LNCaP clone FGC (cell line): Measurements from ENCODE around the gene RPP14.
"Not testable (repeated sequence)": the region's sequence is repeated elsewhere in the genome, so short reads cannot be mapped to it uniquely, and the experiment has no call there.

Source experiments
- DNase-seq: peaks from one replicate; pipeline ENCODE4 v3.0.0-alpha.2; 2011; ENCODE audit warnings: low read depth
- H3K4me3 ChIP-seq: 2 replicates; pipeline ENCODE4 v1.5.1; 2011; ENCODE audit warnings: mild to moderate bottlenecking, low read depth, low read length, control low read depth
- TF ChIP-seq, protein P1 (sequence below): IDR thresholded peaks from 2 replicates; pipeline ENCODE4 v1.5.1; 2012; ENCODE audit warnings: mild to moderate bottlenecking; ENCODE audit not compliant: control insufficient read depth, insufficient read depth; ENCODE audit errors: extremely low read depth

The RPP14 gene

DNA sequence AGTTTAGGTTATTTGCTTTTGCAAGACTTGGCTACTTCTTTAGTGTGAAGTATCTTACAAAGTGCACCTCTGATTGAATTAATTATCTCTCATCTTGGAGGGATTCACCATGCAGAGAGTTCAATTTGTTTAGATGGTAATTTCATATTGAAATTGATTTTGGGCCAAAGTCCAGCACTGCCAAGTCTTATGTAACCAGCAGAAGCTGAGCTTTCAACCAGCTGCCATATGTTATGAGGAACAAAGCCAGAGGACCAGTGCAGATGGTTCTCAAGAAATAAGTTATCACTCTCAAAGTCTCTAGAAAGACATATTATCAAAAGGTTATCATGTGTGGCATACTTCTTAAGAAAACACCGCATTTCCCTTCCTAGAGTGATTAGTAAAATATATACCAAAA, 39.5 kb upstream of the RPP14 start:
- DNase-seq = peak; percentile 60
- TF ChIP-seq, protein P1, sequence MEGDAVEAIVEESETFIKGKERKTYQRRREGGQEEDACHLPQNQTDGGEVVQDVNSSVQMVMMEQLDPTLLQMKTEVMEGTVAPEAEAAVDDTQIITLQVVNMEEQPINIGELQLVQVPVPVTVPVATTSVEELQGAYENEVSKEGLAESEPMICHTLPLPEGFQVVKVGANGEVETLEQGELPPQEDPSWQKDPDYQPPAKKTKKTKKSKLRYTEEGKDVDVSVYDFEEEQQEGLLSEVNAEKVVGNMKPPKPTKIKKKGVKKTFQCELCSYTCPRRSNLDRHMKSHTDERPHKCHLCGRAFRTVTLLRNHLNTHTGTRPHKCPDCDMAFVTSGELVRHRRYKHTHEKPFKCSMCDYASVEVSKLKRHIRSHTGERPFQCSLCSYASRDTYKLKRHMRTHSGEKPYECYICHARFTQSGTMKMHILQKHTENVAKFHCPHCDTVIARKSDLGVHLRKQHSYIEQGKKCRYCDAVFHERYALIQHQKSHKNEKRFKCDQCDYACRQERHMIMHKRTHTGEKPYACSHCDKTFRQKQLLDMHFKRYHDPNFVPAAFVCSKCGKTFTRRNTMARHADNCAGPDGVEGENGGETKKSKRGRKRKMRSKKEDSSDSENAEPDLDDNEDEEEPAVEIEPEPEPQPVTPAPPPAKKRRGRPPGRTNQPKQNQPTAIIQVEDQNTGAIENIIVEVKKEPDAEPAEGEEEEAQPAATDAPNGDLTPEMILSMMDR = no peak
- no peak overlapping the region for H3K4me3 ChIP-seq

DNA sequence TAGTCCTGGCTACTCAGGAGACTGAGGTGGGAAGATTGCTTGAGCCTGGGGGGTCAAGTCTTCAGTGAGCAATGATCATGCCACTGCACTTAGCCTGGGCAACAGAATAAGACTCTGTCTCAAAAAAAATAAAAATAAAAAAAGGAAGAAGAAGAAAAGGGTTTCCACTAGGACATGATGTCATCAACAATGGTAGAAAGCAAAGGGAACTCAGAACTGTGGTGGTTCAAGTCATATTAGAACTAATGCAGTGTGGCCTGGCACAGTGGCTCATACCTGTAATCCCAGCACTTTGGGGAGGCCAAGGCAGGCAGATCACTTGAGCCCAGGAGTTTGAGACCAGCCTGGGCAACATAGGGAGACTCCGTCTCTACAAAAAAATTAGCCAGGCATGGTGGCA, 38.5 kb upstream of the RPP14 start:
- H3K4me3 ChIP-seq, DNase-seq: not testable (repeated sequence)

DNA sequence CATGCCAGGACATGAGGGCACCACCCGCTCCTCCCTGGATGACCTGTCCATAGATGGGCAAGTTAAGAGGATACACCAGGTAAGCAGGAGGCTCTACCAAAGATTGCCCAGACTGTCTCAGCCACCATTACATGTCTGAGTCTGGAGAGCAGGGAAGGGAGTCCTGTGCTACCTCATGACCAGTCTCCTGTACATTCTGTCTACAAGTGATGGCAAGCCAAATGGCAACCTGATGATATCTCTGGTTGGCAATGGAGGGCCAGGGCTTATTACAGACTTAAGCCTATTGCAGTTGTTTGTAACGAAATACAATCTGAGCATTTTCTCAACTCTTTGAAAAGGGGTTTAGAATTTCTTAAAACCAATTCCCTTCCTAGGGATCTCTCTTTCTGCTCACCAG, 36.7 kb upstream of the RPP14 start:
- TF ChIP-seq, protein P1 = no peak
- DNase-seq = no peak
- no peak overlapping the region for H3K4me3 ChIP-seq

DNA sequence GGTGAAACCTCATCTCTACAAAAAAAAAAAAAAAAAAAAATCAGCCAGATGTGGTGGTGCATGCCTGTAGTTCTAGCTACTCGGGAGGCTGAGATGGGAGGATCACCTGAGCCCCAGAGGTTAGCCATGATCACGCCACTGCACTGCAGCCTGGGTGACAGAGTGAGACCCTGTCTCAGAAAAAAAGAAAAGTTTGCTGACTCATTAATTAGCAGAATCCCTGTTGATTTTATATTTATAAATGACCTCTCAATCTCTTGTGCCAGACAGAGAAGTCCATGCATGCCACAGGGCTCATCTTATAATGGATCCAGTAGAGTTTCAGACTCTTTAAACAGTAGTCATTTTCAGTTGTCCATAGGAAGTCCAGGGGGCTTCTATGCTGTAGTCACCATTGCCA, 35.6 kb upstream of the RPP14 start:
- H3K4me3 ChIP-seq = no peak overlapping the region
- no peak for DNase-seq
- TF ChIP-seq, protein P1 = no peak

- TF ChIP-seq, protein P1 = no peak
- H3K4me3 ChIP-seq = no peak overlapping the region
- no peak for DNase-seq
Measured at GRCh38 chr3:58271901-58272501, 34.0 kb upstream of the RPP14 start.

DNA sequence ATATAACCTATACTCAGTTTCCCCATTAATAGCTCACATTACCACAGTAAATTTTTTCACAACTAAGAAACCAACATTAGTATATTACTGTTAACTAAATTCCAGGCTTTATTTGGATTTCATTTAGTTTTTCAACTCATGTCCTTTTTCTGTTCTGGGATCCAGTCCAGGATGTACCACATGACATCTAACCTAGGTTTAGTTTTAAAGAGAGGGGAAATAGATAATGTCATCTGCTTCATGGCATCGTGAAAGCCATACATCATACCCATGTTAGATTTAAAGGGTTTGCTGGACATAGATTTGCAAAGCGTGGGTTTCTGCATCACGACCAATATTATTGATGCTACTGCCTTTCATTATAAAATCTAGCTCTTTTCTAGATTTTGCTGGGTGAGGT, 33.2 kb upstream of the RPP14 start:
- DNase-seq = no peak
- TF ChIP-seq, protein P1 = no peak
- H3K4me3 ChIP-seq = no peak overlapping the region

DNA sequence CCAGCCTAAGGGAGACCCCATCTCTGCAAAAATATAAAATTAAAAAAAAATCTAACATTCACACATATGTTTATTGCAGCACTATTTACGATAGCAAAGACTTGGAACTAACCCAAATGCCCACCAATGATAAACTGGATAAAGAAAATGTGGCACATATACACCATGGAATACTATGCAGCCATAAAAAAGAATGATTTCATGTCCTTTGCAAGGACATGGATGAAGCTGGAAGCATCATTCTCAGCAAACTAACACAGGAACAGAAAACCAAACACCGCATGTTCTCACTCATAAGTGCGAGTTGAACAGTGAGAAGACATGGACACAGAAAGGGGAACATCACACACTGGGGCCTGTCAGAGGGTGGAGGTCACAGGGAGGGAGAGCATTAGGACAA, 32.7 kb upstream of the RPP14 start:
- not testable (repeated sequence) for DNase-seq, H3K4me3 ChIP-seq

- TF ChIP-seq, protein P1 = no peak
- DNase-seq = no peak
- H3K4me3 ChIP-seq = no peak overlapping the region
Measured at GRCh38 chr3:58274027-58274614, 31.9 kb upstream of the RPP14 start.
